Measurements from ENCODE around the gene COL2A1.

The COL2A1 gene

DNA sequence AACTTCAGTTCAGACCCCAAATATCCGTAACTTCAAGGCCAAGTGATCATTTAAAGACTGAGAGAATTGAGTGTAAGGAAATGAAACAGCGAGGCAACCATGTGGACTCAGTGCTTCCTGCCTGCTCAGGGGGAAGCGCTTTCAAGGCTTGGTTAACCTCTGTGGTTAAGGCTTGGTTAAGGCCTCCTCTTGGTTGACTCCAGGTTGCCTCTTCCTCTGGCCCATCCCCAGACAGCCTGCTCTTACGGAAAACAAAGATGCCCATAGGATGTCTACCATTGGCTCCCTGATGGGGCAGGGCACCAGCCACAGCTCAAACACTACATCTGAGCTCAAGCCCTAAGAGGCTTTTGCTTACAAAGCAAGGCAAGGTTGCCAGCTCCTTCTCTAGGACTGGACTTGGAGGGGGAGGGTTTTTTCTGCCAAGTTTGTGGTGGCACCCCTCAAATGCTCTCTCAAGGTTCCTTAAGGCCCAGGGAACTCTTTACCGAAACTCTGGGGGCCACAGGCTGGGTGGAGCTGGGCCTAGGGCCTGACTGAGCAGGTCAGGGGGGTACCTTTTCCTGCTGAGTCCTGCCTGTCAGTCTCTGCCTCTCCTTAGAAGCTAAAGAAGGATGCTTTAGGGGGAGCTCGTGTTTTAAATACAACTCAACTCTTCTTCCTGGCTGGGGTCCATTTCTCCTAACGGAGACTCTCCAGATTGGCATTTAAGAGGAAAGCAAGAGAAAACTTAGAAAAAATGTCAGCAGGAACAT lies 13.7 kb downstream of the COL2A1 start:
- TF ChIP-seq, protein P1, sequence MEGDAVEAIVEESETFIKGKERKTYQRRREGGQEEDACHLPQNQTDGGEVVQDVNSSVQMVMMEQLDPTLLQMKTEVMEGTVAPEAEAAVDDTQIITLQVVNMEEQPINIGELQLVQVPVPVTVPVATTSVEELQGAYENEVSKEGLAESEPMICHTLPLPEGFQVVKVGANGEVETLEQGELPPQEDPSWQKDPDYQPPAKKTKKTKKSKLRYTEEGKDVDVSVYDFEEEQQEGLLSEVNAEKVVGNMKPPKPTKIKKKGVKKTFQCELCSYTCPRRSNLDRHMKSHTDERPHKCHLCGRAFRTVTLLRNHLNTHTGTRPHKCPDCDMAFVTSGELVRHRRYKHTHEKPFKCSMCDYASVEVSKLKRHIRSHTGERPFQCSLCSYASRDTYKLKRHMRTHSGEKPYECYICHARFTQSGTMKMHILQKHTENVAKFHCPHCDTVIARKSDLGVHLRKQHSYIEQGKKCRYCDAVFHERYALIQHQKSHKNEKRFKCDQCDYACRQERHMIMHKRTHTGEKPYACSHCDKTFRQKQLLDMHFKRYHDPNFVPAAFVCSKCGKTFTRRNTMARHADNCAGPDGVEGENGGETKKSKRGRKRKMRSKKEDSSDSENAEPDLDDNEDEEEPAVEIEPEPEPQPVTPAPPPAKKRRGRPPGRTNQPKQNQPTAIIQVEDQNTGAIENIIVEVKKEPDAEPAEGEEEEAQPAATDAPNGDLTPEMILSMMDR (conservative IDR thresholded peaks at IDR 0.05; ENCODE audit: low read length) = no peak
- no peak for DNase-seq (ENCODE audit: low read depth)
- H3K4me3 ChIP-seq (ENCODE audit: low read length) = no peak overlapping the region

DNA sequence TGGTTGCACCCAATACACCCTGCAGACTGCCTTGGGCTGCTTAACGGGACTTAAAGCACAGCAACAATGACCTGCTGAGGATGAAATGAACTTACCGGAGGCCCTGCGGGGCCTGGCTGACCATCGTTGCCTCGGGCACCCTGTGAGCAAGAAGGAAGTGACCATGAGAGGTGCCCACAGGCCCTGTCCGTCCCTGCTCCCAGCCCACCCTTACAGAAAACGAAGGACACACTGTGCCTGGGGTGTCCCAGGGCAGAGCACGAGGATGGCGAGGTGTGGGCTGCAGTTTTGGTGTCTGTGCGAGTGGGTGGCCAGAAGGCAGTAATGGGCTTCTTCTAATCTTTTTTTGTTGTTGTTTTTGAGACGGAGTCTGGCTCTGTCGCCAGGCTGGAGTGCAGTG lies 14.6 kb downstream of the COL2A1 start:
- TF ChIP-seq, protein P1 (conservative IDR thresholded peaks at IDR 0.05; ENCODE audit: low read length) = no peak
- H3K4me3 ChIP-seq (ENCODE audit: low read length) = no peak overlapping the region

DNA sequence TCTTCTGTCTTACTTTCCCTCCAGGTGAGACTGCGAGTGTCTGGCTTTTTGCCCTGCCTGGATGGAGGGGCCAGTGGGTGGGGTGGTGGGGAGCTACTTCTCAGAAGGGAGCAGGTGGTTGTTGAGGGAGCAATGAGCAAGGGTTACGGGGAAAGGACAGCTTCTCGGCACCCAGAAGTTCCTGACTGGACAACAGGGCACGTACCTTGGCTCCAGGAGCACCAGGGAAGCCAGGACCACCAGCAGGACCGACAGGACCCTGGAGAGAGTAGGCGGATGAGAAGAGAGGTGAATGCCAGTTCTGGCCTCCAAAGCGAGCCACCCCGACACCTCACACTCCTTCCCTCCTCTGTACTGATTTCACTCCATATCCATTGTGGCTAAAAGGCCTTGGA lies 15.3 kb downstream of the COL2A1 start:
- TF ChIP-seq, protein P1 (conservative IDR thresholded peaks at IDR 0.05; ENCODE audit: low read length) = no peak
- DNase-seq (ENCODE audit: low read depth) = no peak
- H3K4me3 ChIP-seq (ENCODE audit: low read length) = no peak overlapping the region

More for the DNA sequence above, 14.6 kb downstream of the COL2A1 start:
- no peak for DNase-seq (ENCODE audit: low read depth)

DNA sequence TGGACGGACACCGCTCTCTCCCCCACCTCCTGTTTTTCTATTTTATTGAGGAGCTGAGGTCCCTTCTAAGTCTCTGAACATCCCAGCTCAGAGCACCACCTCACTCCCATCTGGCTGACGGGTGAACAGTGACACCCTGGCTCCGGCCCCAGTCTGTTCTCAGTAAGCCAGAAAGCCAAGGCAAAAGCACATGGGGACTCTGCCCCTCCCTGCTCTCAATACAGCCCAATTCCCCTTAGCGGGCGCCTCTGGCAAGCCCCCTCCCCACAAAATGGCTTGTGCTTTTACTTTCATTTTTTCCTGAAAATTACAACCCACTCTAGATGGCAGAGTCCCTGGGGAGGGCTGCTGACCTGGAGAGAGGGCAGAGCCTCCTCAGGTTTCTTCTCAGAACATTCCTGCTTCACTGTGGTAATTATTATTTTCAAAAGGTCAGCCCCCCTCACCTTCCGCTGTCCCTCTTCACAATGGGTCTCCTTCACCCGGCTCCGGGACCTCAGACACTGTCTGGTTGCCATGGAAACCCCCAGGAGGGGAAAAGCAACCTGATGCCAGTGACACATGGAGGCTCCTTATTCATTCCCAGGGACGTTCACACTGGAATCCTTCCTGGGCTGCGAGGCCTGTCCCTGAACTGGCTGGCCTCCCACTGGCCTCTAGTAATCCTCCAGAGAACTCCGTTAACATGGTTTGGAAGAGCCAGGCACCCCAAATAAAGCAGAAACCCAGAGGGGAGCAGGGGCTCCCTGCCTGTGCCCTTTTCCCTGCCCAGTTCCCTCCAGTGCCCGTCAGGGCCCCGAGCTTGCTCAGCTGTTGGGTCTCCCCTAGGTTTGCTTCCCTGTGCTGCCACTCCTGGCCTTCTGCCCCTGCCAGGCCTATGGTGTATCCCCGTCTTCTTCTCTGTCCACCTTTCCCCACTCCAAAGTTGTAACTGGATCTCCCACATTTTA lies 15.9 kb downstream of the COL2A1 start:
- no peak overlapping the region for H3K4me3 ChIP-seq (ENCODE audit: low read length)
- DNase-seq (ENCODE audit: low read depth) = peak; percentile 24
- TF ChIP-seq, protein P1 (conservative IDR thresholded peaks at IDR 0.05; ENCODE audit: low read length) = no peak

DNA sequence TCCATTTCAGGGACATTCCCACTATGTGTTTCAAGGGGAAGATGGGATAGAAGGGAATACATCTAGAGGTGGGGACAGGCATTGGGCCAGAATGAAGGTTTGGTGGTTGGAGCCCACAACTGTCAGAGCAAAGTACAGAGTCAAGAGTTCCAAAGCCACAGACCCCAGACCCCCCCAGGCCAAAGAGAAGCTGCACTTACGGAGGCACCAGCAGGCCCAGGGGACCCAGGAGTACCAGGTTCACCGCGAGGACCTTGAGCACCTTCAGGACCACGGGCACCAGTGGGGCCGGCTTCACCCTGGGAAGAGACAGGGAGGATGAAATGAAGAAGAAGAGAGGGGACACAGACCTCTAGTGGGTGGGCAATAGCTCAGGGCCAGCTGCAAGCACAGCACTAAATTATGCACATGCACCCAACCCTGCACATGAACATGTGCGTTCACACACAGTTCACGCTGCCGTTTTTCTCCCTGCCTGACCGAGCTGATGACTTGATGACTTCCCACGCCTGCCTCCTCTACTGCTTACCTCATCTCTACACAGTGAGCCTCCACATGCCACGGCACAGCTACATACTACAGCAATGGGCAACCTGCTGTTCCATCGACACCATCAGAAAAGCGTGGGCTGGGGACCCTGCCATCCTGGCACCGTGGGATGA lies 16.7 kb downstream of the COL2A1 start:
- DNase-seq (ENCODE audit: low read depth) = peak; percentile 28
- no peak overlapping the region for H3K4me3 ChIP-seq (ENCODE audit: low read length)
- TF ChIP-seq, protein P1 (conservative IDR thresholded peaks at IDR 0.05; ENCODE audit: low read length) = no peak

DNA sequence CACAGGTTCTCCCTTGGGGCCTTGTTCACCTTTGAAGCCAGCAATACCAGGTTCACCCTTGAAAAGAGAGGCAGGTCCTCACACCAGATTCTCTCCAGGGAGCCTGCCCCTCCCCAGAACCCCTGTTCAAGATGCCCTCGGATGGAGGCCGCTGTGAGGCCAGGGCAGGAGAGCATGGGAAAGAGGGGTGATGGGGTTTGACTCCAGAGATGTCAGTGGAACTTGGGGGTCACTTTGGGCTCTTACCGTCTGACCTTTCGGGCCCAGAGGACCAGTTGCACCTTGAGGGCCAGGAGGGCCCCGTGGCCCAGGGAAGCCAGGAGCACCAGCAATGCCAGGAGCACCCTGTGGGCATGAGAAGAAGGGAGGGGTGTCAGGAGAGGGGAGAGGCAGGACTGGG lies 17.4 kb downstream of the COL2A1 start:
- DNase-seq (ENCODE audit: low read depth) = no peak
- TF ChIP-seq, protein P1 (conservative IDR thresholded peaks at IDR 0.05; ENCODE audit: low read length) = no peak
- no peak overlapping the region for H3K4me3 ChIP-seq (ENCODE audit: low read length)

All from AG10803 (cell line).